ENCODE measurements around the gene SEC16A. TPM values are rescaled to one million over a fixed set of nuclear protein-coding genes. Genes with fewer than 3 reads are reported as not detected.
A peak's percentile ranks its signal among the peaks of the same experiment; 100 is the strongest.

The SEC16A gene
- total RNA-seq, 1 donor from 2014 or later = 22.3 TPM

DNA sequence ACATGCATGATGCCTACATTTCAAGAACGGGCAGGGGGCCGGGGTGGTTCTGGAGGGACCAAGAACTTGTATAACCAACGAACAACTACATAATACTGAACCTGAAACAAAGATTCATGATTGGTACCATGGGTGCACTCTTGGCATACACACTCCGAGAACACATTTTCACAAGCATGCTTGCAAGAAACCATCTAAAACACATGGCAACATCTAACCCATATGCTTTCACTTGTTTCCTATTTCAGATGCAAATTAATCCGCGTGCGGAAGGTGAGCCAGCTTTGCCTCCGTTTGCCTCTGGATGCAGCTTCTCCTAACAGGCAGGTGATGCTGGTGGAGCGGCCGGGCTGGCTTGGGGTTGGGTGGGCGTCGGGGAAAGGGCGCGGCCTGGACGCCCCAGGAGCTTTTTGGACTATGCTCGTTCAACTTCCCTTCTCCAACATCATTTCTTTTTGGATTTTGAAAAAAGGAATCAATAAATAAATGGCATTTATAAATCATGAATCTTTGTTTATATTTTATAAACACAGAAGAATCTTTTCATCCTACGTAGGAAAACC, 12.5 kb upstream of the SEC16A start:
- ATAC-seq (no peak), DNase-seq (ENCODE audit: missing footprints) (no peak)
- intact Hi-C loops (cut with DNase I) = no loop called here

DNA sequence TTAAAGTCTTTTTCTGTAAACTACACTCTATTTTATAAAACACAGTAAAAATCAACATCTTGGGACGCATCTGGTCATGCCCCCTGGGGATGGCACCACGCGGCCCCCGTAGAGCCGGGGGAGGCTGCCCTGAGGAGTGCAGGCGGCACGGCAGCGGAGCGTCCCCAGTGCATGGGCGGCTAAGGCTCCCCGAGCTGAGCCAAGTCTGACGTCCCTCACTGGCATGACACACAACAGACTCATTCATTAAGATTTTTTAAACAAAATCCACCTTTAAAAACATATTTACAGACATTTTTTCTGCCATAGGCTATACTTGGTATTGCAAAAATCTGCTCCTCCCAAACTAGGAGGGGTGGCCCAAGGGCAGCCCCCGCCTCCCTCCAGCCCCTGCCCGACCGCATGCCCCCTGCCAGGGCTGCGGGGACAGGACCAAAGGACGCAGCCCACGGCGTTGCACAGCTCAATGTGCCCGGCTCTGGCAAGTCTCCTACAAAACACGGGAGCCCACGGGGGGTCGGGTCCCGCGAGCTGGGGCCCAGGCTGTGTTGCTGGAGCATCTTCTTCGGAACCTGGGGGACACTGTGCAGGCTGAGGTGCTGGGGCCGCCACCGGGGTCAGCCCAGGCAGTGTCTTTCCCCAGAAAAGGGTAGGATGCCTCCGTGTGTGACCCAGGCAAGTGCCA, 11.8 kb upstream of the SEC16A start:
- DNase-seq (ENCODE audit: missing footprints) (no peak), ATAC-seq (no peak)
- intact Hi-C loops (cut with DNase I) = loop anchor here (5.0 kb wide), 1 partner anchor 38 kb away; no protein-coding TSS in a partner anchor

DNA sequence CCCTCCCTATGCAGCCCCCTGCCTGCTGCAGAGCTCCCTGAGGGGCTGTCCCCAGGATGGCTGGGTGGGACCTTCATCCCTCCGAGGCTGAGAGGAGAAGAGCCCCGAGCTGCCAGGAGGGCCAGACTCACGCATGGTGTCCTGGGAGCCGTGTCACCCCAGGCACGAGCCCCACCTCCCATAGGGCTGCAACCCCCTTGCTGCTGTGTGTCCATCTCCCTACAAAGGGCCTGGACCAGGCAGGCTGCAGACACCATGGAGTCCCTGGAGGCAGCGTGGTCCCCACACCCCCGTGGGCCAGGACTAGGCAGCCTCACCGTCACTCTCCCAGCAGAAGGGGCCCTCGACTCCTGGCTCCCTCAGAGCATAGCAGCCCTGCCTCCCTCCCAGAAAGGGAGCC, 11.2 kb upstream of the SEC16A start:
- intact Hi-C loops (cut with DNase I) = loop anchor here (5.0 kb wide), 1 partner anchor 38 kb away; no protein-coding TSS in a partner anchor
- no peak for ATAC-seq
- DNase-seq (ENCODE audit: missing footprints) = no peak

DNA sequence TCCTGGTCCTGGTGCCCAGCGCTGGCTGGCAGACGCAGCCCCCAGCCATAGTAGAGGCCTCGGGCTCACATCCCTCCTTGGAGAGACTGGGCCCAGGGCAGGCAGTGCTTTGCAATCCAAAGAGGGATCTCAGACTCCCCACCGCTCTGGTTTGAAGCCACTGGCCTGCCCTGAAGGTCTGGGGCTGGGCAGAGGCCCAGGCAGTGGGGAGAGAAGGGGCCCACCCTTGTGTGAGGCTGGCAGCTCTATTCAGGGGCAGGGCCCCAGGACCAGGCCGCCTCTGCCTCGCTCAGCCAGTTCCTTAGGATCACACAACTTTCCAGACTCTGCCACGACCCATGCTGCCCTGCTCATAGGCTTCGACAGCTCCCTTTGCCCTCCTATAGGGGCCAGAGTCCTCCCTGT, 10.7 kb upstream of the SEC16A start:
- DNase-seq (ENCODE audit: missing footprints) = no peak
- intact Hi-C loops (cut with DNase I) = loop anchor here (5.0 kb wide), 1 partner anchor 39 kb away; no protein-coding TSS in a partner anchor

GRCh38 chr9:136492978-136493522, 10.2 kb upstream of the SEC16A start:
- no peak for DNase-seq (ENCODE audit: missing footprints)
- intact Hi-C loops (cut with DNase I) = loop anchor here (5.0 kb wide), 1 partner anchor 39 kb away; no protein-coding TSS in a partner anchor
- no peak for ATAC-seq

More for the DNA sequence above, 10.7 kb upstream of the SEC16A start:
- ATAC-seq = no peak

DNA sequence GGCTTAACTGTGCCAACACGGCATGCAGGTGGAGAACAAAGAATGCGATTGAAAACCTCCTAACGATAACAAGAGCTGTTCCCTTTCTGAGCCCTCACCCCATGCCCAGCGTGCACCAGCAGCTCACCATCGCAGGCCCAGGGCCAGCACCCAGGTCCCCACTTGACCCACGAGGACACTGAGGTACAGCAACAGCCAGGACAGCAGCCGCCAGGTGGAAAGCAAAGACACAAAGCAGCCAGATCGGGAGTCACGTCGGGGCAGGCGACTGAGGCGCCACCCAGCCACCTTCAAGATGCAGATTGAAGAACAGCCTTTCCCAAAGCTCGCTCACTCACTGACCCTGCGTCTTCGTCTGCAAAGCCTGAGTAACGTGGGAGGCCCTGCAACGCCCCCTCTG, 6.9 kb upstream of the SEC16A start:
- DNase-seq (ENCODE audit: missing footprints) (peak; percentile 53), ATAC-seq (no peak)
- intact Hi-C loops (cut with DNase I) = loop anchor here (5.0 kb wide), 2 partner anchors 43 to 203 kb away; no protein-coding TSS in a partner anchor

- intact Hi-C loops (cut with DNase I) = loop anchor here (1.0 to 5.0 kb wide), 3 partner anchors 137 to 204 kb away; no protein-coding TSS in a partner anchor
- peak; percentile 90 for DNase-seq (ENCODE audit: missing footprints)
These were observed 5.7 kb upstream of the SEC16A start for GRCh38 chr9:136488247-136489214.

DNA sequence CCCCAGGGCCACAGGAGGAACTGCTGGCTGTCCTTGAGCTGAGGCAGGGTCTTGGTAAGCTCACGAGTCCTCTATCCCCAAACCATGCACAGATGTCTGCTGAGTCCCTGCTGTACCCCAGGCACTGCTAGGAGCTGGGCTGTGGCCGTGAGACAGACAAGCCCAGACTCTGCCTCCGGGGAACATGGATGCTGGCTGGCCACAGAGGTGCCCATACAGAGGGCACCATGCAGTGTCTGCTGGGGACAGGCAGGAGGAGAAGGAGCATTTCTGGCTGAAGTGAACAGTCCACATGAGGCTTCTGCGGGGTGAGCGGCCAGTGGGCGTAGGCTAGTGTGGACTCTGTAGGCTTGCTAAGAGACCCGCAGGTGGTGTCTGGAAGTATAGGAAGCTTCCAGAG, 4.8 kb upstream of the SEC16A start:
- intact Hi-C loops (cut with DNase I) = loop anchor here (1.0 to 5.0 kb wide), 3 partner anchors 138 to 205 kb away; no protein-coding TSS in a partner anchor
- DNase-seq (ENCODE audit: missing footprints) (peak; percentile 40), ATAC-seq (no peak)

More at GRCh38 chr9:136488247-136489214, 5.7 kb upstream of the SEC16A start:
- ATAC-seq = peak; percentile 26

DNA sequence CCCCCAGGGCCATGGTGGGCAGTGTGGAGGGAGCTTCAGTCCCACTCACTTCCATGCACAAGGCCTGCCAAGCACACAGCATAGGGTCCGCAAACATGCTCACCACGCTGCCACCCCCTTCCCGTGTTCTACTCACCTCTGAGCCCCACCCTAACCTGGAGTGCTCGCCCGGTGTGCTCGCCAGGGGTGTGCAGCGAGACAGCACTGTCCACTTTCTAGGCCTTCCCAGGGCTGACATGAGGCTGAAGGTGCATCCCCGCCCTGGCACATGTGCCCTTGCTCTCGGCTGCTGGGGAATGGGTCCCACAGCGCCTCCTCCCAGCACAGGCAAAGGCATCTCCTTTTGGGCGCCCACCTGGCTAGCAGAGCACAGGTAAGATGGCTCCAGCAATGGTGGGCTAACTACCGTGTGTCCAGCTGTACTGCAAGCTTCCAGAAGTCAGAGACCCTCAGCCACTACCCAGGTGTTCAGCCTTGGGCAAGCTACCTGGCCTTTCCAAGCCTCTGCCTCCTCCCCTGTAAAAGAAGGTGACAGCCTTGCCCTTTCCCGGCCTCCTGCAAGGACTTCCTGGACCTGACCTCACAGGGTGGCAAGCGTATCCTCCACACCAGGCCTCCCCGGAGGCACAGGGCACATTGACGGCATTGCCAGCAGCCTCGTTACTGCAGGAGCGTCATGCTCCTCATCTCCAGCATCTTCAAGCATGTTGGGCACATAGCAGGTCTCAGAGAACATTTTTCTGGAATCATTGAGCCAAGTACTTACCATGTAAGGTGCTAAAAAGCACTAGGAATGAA, 4.2 kb upstream of the SEC16A start:
- intact Hi-C loops (cut with DNase I) = loop anchor here (5.0 kb wide), 1 partner anchor 205 kb away; no protein-coding TSS in a partner anchor
- peak; percentile 61 for DNase-seq (ENCODE audit: missing footprints)
- ATAC-seq = no peak

GRCh38 chr9:136486131-136486530, 3.3 kb upstream of the SEC16A start:
- no peak for ATAC-seq

GRCh38 chr9:136485049-136486045, 2.5 kb upstream of the SEC16A start:
- intact Hi-C loops (cut with DNase I) = loop anchor here (5.0 kb wide), 1 partner anchor 207 kb away; no protein-coding TSS in a partner anchor
- DNase-seq (ENCODE audit: missing footprints) (peak; percentile 91), ATAC-seq (peak; percentile 21)

More at GRCh38 chr9:136486131-136486530, 3.3 kb upstream of the SEC16A start:
- DNase-seq (ENCODE audit: missing footprints) = peak; percentile 50
- intact Hi-C loops (cut with DNase I) = loop anchor here (5.0 kb wide), 1 partner anchor 206 kb away; no protein-coding TSS in a partner anchor

GRCh38 chr9:136484153-136485048, 1.6 kb upstream of the SEC16A start:
- ATAC-seq = no peak
- peak; percentile 79 for DNase-seq (ENCODE audit: missing footprints)
- intact Hi-C loops (cut with DNase I) = loop anchor here (1.0 to 5.0 kb wide), 2 partner anchors 147 to 208 kb away; no protein-coding TSS in a partner anchor

DNA sequence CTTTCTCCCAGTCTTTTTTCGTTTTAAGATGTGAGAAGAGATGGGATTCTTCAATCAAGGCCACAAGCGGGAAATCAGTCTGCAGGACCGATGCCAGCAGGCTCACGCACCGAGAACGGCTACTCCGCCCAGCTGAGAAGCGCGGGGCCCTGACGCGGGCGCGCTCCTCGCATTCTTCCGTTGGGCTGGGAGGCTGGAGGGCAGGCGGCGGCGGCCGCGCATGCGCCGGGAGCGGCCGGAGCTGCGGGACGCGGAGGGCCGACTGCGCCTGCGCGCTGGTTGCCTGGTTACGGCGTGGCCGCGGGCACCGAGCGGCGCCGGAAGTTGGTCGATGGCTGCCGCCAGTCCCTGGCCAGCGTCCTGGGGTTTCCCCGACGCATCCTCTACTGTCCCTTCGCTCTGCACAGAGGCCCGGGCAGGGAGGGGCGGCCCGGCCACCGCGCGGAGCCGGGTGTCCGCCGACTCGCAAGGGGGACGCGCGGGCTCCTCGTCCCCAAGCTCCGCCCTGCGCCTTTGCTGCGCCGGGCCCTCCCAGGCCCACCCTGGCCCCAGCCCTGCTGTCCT, 831 bp upstream of the SEC16A start:
- intact Hi-C loops (cut with DNase I) = loop anchor here (1.0 kb wide), 2 partner anchors 120 to 148 kb away; partner anchors contain the start of gene DNLZ
- peak; percentile 69 for ATAC-seq
- DNase-seq (ENCODE audit: missing footprints) = peak; percentile 95

- ATAC-seq = no peak
- intact Hi-C loops (cut with DNase I) = no loop called here
These were observed 621 bp downstream of the SEC16A start for GRCh38 chr9:136482046-136482792.

More at GRCh38 chr9:136482046-136482792, 621 bp downstream of the SEC16A start:
- no peak for DNase-seq (ENCODE audit: missing footprints)
